PFSK-1 (cell line): ENCODE data around the gene SDHB.

Experiments used
- FOXP2 ChIP-seq: optimal IDR thresholded peaks from 2 replicates; pipeline ENCODE3; 2011; ENCODE audit warnings: borderline replicate concordance, control low read depth, inconsistent platforms; ENCODE audit not compliant: insufficient read depth; ENCODE audit errors: extremely low read length, extremely low read depth
- POLR2AphosphoS5 ChIP-seq: IDR thresholded peaks from 2 replicates; pipeline ENCODE4 v1.6.1; 2012; ENCODE audit warnings: low read depth, mild to moderate bottlenecking, control low read depth, low read length, moderate library complexity
- SIN3A ChIP-seq: IDR thresholded peaks from 2 replicates; pipeline ENCODE4 v1.6.1; 2012; ENCODE audit warnings: mild to moderate bottlenecking, low read length, moderate library complexity, borderline replicate concordance; ENCODE audit not compliant: insufficient read depth
- TAF1 ChIP-seq: IDR thresholded peaks from 2 replicates; pipeline ENCODE4 v1.6.1; 2012; ENCODE audit warnings: low read length, control low read depth, borderline replicate concordance; ENCODE audit not compliant: insufficient read depth
- TF ChIP-seq, protein P1 (sequence below), 2 experiments: IDR thresholded peaks; 2 replicates each; pipeline versions ENCODE4 v1.6.1 to v1.8.0; 2011 to 2012; ENCODE audit warnings: low read depth in 2 of 2, low read length in 2 of 2, control low read depth in 1 of 2, inconsistent platforms in 1 of 2, mild to moderate bottlenecking in 1 of 2, moderate library complexity in 1 of 2; ENCODE audit not compliant: insufficient read depth in 1 of 2

SDHB gene

DNA sequence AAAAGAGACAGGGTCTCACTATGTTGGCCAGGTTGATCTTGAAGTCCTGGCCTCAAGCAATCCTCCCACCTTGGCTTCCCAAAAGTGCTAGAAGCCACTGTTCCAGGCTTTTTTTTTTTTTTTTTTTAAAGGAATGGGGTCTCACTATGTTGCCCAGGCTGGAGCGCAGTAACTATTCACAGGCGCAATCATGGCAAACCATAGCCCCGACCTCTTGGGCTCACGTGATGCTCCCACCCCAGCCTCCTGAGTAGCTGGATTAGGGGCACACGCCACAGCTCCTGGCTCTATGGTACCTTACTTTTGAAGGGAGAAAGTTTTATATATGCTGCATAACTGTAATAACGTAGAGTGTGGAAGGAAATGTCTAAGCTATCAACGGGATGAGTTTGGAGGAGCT lies 36.4 kb downstream of the SDHB start:
- TF ChIP-seq TAF1 (no peak), POLR2AphosphoS5 (0 out of 2 replicates have a peak, but pooled peaks have one; percentile 20), SIN3A (no peak)
- TF ChIP-seq, protein P1, sequence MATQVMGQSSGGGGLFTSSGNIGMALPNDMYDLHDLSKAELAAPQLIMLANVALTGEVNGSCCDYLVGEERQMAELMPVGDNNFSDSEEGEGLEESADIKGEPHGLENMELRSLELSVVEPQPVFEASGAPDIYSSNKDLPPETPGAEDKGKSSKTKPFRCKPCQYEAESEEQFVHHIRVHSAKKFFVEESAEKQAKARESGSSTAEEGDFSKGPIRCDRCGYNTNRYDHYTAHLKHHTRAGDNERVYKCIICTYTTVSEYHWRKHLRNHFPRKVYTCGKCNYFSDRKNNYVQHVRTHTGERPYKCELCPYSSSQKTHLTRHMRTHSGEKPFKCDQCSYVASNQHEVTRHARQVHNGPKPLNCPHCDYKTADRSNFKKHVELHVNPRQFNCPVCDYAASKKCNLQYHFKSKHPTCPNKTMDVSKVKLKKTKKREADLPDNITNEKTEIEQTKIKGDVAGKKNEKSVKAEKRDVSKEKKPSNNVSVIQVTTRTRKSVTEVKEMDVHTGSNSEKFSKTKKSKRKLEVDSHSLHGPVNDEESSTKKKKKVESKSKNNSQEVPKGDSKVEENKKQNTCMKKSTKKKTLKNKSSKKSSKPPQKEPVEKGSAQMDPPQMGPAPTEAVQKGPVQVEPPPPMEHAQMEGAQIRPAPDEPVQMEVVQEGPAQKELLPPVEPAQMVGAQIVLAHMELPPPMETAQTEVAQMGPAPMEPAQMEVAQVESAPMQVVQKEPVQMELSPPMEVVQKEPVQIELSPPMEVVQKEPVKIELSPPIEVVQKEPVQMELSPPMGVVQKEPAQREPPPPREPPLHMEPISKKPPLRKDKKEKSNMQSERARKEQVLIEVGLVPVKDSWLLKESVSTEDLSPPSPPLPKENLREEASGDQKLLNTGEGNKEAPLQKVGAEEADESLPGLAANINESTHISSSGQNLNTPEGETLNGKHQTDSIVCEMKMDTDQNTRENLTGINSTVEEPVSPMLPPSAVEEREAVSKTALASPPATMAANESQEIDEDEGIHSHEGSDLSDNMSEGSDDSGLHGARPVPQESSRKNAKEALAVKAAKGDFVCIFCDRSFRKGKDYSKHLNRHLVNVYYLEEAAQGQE (IDR thresholded peaks at IDR 0.05; ENCODE audit: insufficient read depth in 1 of 2, low read depth in 2 of 2, low read length in 2 of 2): no peak

DNA sequence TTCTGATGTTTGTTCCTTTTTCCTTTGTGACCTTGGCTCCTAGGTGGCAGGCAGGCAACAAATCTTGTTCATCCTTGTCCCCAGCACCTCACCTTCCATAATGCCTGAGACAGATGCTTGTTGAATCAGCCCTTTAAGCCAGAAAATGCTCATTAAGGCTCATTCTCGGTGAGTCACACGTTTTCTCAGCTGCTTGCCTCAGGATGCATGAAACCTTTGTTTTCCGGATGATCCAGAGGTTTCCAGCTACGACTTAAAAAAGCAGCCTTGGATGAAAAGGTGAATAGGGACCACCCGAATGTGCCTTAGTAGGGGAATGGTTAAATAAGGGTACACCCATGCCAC lies 37.5 kb downstream of the SDHB start:
- TF ChIP-seq FOXP2: no peak
- no peak for TF ChIP-seq TAF1
- no peak for TF ChIP-seq SIN3A
- no peak for TF ChIP-seq POLR2AphosphoS5
- TF ChIP-seq, protein P1 (IDR thresholded peaks at IDR 0.05; ENCODE audit: insufficient read depth in 1 of 2, low read depth in 2 of 2, low read length in 2 of 2): no peak

DNA sequence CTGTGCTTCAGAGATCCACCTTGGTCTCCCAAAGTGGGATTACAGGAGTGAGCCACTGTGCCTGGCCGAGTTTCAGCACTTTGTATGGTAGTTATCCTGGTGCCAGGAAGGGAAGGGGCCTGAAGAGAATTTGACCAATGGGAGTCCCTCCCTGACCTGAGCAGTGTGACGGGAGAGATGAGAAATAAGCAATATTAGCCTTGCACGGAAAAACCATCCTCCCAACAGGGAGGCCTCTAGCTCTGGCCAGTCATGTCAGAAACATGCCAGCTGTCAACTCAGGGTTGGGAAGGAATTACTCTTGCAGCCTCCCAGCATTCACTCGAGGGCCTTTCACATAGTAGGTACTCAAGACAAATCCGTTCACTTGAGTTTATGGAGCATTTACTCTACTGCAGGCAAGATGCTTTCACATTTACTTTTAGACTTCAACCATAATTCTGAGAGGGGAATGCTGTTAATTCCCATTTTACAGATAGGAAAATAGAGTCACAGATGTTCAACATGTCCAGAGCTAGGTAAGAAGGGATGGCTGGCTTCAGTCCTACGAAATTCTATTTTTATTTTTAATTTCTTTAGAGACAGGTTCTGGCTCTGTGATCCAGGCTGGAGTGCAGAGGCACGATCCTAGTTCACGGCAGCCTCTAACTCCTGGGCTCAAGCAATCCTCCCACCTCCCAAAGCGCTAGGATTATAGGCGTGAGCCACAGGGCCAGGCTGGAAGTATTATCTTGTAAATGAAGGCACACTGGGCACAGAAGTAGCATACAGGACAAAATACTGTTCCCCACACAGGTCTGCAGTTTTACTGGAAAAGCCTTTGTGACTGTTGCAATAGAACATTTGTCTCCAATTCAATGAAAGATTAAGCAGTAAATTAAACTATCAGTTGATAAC lies 38.9 kb downstream of the SDHB start:
- TF ChIP-seq SIN3A (no peak), POLR2AphosphoS5 (no peak), FOXP2 (no peak), TAF1 (no peak)
- TF ChIP-seq, protein P1 (IDR thresholded peaks at IDR 0.05; ENCODE audit: insufficient read depth in 1 of 2, low read depth in 2 of 2, low read length in 2 of 2): no peak

DNA sequence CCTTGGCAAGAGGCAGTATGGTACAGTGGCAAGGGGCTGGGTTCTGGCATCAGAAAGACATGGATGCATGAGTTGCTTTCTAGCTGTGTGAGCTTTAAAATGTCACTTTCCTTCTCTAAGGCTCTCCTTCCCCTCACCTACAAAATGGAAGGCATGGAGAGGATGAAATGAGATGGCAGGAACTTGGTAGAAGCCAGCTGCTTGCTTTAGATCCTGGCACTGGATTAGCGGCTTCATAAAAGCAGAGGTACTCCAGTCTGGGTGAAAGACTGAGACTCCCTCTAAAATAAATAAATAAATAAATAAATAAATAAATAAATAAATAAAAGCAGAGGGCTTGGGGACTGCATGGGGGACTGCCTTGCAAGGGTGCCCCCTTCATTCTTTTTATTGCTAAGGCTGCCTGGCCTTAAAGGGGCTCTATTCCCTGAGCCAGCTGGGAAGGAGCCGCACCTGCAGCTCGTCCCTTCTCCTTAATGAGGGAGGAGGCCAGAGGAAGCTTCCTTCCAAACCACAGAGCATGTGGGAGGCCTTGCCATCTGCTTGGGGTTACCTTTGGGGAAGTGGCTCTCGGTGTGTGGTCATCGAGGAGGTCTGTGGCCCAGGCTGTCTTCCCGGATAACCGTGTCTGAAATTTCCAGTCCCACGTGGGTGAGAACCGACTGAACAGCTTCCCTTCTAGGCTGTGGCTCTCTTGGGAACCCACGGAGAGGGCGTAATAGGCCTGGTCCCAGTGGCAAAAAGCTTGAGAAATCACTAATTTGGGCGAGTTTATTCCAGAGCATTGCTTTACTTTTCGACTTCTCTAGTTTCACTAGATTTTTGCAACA lies 40.1 kb downstream of the SDHB start:
- no peak for TF ChIP-seq FOXP2
- TF ChIP-seq TAF1: no peak
- TF ChIP-seq, protein P1 (IDR thresholded peaks at IDR 0.05; ENCODE audit: insufficient read depth in 1 of 2, low read depth in 2 of 2, low read length in 2 of 2): no peak
- no peak for TF ChIP-seq POLR2AphosphoS5
- TF ChIP-seq SIN3A: no peak
